GM08714 (cell line): ENCODE measurements around the gene FHAD1.

Source experiments
- H3K4me3 ChIP-seq: fragments of 200-500 bp; sonication (Bioruptor generic); 2 replicates; pipeline ENCODE4 v1.5.1; 2014; ENCODE audit warnings: mild to moderate bottlenecking, low read length, inconsistent platforms
- ZNF274 ChIP-seq: IDR thresholded peaks from 2 replicates; pipeline ENCODE4 v1.6.1; 2012; ENCODE audit warnings: mild to moderate bottlenecking, low read depth, low read length

The FHAD1 gene

GRCh38 chr1:15226388-15227255 is 20.4 kb upstream of the FHAD1 start:
- no peak overlapping the region for H3K4me3 ChIP-seq
- TF ChIP-seq ZNF274: no peak

GRCh38 chr1:15229707-15230131 is 17.3 kb upstream of the FHAD1 start:
- no peak overlapping the region for H3K4me3 ChIP-seq
- TF ChIP-seq ZNF274: no peak

- no peak for TF ChIP-seq ZNF274
- H3K4me3 ChIP-seq: no peak overlapping the region
These were observed 15.3 kb upstream of the FHAD1 start for GRCh38 chr1:15231714-15232201.

GRCh38 chr1:15233689-15234088 is 13.3 kb upstream of the FHAD1 start:
- no peak for TF ChIP-seq ZNF274
- H3K4me3 ChIP-seq: no peak overlapping the region

- H3K4me3 ChIP-seq: no peak overlapping the region
These were observed 10.7 kb upstream of the FHAD1 start for GRCh38 chr1:15236321-15236721.

GRCh38 chr1:15236746-15237145 is 10.3 kb upstream of the FHAD1 start:
- TF ChIP-seq ZNF274: no peak
- H3K4me3 ChIP-seq: no peak overlapping the region

More at GRCh38 chr1:15236321-15236721, 10.7 kb upstream of the FHAD1 start:
- TF ChIP-seq ZNF274: no peak

- no peak for TF ChIP-seq ZNF274
- no peak overlapping the region for H3K4me3 ChIP-seq
These were observed 8.2 kb upstream of the FHAD1 start for GRCh38 chr1:15238789-15239188.

GRCh38 chr1:15242766-15243165 is 4.3 kb upstream of the FHAD1 start:
- no peak for TF ChIP-seq ZNF274
- H3K4me3 ChIP-seq: no peak overlapping the region

- no peak for TF ChIP-seq ZNF274
- H3K4me3 ChIP-seq: no peak overlapping the region
These were observed 3.6 kb upstream of the FHAD1 start for GRCh38 chr1:15243275-15244043.

GRCh38 chr1:15244813-15245212 is 2.2 kb upstream of the FHAD1 start:
- no peak overlapping the region for H3K4me3 ChIP-seq
- peak; percentile 59 for TF ChIP-seq ZNF274

- TF ChIP-seq ZNF274: no peak
These were observed 1.2 kb upstream of the FHAD1 start for GRCh38 chr1:15245593-15246360.

GRCh38 chr1:15248216-15248615 is 1.2 kb downstream of the FHAD1 start:
- no peak overlapping the region for H3K4me3 ChIP-seq
- no peak for TF ChIP-seq ZNF274

More at GRCh38 chr1:15245593-15246360, 1.2 kb upstream of the FHAD1 start:
- H3K4me3 ChIP-seq: no peak overlapping the region

GRCh38 chr1:15249081-15249480 is 2.1 kb downstream of the FHAD1 start:
- H3K4me3 ChIP-seq: no peak overlapping the region
- TF ChIP-seq ZNF274: no peak
